ENCODE results near the gene SAP30BP.

Gene SAP30BP

DNA sequence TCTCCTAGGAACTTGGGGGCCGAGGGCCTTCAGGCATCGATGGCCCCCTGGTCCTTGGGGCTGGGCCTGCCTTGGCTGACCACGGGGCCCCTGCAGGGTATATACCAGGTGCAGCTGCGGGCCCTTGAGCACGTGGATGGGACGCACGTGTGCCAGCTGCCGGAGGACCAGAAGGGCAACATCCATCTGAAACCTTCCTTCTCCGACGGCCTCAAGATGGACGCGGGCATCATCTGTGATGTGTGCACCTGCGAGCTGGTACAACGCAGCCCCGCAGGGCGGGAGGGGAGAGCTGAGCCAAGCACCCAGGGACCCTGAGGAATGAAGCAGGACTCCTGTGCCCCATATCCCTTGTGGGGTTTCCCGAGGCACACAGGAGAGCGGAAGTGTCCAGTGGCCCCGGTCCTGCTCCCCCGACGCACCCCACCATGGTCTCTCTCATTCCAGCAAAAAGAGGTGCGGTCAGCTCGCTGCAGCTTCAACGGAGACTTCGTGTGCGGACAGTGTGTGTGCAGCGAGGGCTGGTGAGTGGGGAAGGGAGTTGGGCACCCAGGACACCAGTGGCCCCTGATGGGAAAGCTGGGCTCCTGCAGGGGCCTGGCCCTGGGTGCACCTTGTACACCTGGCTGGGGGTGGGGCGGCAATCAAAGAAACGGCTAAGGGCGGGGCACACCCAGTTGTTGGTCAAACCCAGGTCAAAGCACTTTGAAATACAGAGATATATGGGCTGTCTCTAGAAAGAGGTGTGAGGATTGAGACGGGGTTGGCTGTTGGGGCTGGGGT is 64.8 kb downstream of the SAP30BP start:
- H3K27ac ChIP-seq: no peak overlapping the region
- no peak for TF ChIP-seq ZFX (IDR thresholded peaks at IDR 0.05; ENCODE audit: borderline replicate concordance)
- TF ChIP-seq, protein P1, sequence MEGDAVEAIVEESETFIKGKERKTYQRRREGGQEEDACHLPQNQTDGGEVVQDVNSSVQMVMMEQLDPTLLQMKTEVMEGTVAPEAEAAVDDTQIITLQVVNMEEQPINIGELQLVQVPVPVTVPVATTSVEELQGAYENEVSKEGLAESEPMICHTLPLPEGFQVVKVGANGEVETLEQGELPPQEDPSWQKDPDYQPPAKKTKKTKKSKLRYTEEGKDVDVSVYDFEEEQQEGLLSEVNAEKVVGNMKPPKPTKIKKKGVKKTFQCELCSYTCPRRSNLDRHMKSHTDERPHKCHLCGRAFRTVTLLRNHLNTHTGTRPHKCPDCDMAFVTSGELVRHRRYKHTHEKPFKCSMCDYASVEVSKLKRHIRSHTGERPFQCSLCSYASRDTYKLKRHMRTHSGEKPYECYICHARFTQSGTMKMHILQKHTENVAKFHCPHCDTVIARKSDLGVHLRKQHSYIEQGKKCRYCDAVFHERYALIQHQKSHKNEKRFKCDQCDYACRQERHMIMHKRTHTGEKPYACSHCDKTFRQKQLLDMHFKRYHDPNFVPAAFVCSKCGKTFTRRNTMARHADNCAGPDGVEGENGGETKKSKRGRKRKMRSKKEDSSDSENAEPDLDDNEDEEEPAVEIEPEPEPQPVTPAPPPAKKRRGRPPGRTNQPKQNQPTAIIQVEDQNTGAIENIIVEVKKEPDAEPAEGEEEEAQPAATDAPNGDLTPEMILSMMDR (IDR thresholded peaks at IDR 0.05): no peak

DNA sequence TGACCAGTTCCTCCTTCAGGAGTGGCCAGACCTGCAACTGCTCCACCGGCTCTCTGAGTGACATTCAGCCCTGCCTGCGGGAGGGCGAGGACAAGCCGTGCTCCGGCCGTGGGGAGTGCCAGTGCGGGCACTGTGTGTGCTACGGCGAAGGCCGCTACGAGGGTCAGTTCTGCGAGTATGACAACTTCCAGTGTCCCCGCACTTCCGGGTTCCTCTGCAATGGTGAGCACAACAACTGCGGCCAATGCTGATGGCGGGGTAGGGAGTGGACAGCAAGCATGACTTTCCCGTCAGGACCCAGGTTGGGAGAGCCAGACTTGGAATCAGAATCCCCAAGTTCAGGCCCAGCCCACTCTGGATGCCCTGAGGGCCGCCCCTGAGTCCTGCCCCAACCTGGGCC is 66.3 kb downstream of the SAP30BP start:
- TF ChIP-seq, protein P1 (IDR thresholded peaks at IDR 0.05): no peak
- TF ChIP-seq ZFX (IDR thresholded peaks at IDR 0.05; ENCODE audit: borderline replicate concordance): no peak
- no peak overlapping the region for H3K27ac ChIP-seq

DNA sequence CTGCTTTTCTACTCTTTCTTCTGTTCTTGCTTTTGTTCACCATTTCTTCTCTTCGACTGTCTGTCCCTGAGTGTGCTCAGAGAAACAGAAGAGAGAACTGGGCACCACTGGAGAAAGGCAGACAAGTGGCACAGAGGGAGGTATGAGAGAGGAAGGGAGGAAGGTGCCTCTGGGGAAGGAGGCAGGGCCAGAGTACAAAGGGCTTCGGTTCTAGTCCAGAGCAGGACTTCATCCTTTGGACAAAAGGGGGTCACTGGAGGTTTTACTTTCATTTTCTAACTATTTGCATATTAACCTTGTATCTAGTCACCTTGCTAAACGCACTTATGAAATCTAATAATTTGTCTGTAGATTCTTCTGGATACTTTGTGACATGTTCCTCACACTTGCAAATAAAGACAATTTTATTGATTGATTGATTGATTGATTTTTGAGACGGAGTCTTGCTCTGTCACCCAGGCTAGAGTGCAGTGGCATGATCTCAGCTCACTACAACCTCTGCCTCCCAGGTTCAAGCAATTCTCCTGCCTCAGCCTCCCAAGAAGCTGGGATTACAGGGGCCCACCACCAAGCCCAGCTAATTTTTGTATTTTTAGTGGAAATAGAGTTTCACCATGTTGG is 67.6 kb downstream of the SAP30BP start:
- TF ChIP-seq, protein P1 (IDR thresholded peaks at IDR 0.05): no peak
- TF ChIP-seq ZFX (IDR thresholded peaks at IDR 0.05; ENCODE audit: borderline replicate concordance): no peak
- H3K27ac ChIP-seq: no peak overlapping the region

DNA sequence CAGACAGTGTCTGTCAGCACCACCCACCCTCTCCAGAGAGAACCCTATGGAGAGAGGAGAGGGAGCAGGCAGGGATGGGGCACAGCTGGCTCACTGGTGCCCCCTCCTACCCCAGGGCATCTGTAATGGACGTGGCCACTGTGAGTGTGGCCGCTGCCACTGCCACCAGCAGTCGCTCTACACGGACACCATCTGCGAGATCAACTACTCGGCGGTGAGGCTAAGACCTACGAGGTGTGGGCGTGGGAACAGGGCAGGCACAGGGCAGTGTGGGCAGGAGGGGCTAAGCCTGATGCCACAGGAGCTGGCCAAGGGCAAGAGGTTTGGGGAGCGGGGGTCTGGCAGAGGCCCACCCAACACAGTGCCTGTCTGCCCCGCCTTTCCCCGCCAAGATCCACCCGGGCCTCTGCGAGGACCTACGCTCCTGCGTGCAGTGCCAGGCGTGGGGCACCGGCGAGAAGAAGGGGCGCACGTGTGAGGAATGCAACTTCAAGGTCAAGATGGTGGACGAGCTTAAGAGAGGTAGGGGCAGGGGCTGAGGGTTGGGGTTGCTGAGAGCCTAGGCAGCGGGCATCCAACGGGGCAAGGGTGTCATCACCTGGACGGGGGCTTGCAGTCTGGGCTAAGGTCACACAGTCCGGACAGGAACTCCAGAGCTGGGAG is 69.2 kb downstream of the SAP30BP start:
- TF ChIP-seq, protein P1 (IDR thresholded peaks at IDR 0.05): no peak
- TF ChIP-seq ZFX (IDR thresholded peaks at IDR 0.05; ENCODE audit: borderline replicate concordance): no peak

DNA sequence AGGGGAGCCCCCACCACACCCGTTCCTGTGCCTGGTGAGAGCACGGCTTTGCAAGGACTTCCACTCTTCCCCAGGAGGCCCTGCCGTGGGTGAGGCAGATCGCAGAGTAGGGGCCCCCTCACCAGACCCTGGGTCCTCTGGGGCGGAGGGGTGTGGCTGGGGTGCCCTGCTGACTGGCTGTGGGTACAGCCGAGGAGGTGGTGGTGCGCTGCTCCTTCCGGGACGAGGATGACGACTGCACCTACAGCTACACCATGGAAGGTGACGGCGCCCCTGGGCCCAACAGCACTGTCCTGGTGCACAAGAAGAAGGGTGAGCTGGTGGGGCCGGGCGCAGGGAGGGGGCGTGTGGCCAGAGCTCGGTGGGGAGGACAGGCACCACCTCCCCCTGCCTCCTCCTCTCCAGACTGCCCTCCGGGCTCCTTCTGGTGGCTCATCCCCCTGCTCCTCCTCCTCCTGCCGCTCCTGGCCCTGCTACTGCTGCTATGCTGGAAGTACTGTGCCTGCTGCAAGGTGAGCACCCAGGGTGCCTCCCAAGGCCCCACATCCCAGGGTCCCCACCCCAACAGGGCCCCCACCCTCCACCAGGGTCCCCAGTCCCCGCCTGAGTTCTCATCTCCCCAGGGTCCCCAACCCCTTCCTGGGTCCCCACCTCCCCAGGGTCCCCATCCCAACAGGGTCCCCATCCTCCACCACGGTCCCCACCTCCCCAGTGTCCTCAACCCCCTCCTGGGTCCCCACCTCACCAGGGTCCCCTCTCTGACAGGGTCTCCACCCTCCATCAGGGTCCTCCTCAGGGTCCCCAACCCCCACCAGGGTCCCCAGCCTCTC is 70.2 kb downstream of the SAP30BP start:
- TF ChIP-seq, protein P1 (IDR thresholded peaks at IDR 0.05): no peak
- no peak for TF ChIP-seq ZFX (IDR thresholded peaks at IDR 0.05; ENCODE audit: borderline replicate concordance)
- H3K27ac ChIP-seq: no peak overlapping the region

More for the DNA sequence above, 69.2 kb downstream of the SAP30BP start:
- no peak overlapping the region for H3K27ac ChIP-seq

DNA sequence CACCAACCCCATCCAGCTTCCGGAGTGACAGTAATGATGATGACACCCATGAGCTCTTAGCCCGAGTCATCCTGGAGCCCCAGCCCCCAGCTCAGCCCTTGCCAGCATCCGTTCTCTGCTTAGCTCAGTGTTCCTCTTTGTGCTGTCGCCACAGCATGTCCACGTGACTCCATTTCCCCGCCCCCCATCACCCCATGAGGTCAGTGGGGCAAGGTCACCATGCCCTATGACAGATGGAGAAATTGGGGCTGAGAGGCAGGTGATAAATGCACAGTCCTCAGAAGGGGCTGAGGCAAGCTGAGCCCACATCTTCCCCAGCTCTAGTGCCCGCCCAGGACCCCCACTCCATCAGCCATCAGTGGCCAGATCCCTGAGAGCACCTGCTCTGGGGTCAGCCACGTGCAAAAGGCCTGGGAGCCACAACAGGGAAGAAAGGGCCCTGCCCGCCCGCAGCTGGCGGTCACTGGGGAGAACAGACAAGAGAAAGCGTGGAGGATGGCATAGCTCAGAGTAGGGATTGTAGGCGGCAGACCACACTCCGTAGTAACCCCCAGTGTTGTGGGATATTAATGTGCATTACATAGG is 71.2 kb downstream of the SAP30BP start:
- no peak overlapping the region for H3K27ac ChIP-seq
- TF ChIP-seq ZFX (IDR thresholded peaks at IDR 0.05; ENCODE audit: borderline replicate concordance): no peak
- TF ChIP-seq, protein P1 (IDR thresholded peaks at IDR 0.05): no peak

Measured in 22Rv1 (cell line).